ENCODE results near the gene MBD5. TPM values are rescaled to one million over a fixed set of nuclear protein-coding genes. Genes with fewer than 3 reads are reported as not detected.

MBD5 gene
- total and polyA plus RNA-seq, 2 experiments from 2014 or later = 12.1 to 23.4 TPM

DNA sequence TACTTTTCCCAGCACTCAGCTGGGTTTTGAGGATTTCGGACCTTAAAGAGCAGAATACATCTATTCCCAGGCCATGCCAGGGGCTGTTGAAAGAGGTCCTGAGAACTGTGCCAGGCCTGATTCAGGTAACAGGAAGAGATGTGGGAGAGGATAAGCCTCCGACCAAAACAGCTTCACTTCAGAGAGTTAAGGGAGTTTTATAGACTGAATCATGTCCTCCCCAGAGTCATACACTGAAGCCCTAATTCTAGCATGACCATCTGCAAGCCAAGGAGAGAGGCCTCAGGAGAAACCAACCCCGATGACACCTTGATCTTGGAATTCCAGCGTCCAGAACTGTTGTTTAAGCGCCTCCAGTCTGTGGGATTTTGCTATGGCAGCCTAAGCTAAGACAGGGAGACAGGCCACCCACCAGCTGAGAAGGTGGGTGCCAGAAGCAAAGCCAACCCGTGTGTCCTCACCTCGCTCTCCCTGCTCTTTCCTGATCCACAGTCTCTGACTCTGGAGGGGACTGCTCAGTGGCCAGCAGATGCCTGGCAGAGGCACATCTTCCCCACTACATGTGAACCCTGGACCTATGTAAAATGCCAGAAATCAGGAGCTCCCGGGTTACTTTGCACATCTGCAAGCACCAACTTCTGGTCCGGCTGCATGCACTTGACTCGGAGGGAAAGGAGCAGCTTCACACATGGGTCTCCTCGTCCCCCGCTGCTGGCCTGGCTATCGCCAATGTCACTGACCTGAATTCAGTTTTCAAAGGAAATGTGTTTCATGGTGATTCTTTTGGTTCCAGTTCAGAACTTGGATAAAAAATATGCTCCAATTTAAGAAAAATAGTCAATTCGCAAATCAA lies 506.8 kb downstream of the MBD5 start:
- H3K36me3 ChIP-seq (ENCODE audit: low read depth) = no peaks in the 10 kb centered on the region
- no peak overlapping the region for H3K4me3 ChIP-seq
- no peak overlapping the region for H2AFZ ChIP-seq
- no peak overlapping the region for H3K9ac ChIP-seq
- H3F3A ChIP-seq (ENCODE audit: insufficient read depth) = no peaks in the 10 kb centered on the region
- in situ Hi-C loops (cut with MboI) = loop anchor here (10.0 kb wide), 1 partner anchor 457 kb away; no protein-coding TSS in a partner anchor
- no peaks in the 10 kb centered on the region for H3K79me2 ChIP-seq (ENCODE audit: insufficient read depth)
- no peaks in the 10 kb centered on the region for H3K27me3 ChIP-seq (replicated peaks; ENCODE audit: insufficient read depth)
- H3K4me2 ChIP-seq (ENCODE audit: unreplicated experiment) = no peak overlapping the region
- no peak overlapping the region for H3K27ac ChIP-seq
- 76 to 77% methylated on average over 14 of the region's 14 CpGs for WGBS, 2 experiments (ENCODE audit: low coverage in 1 of 2, low lambda C conversion rate in 2 of 2, missing lambda C conversion rate in 2 of 2)
- no peaks in the 10 kb centered on the region for H4K20me1 ChIP-seq (ENCODE audit: insufficient read depth)
- peak; percentile 16 for DNase-seq
- H3K4me1 ChIP-seq (ENCODE audit: insufficient read depth) = no peaks in the 10 kb centered on the region
- no peaks in the 10 kb centered on the region for H3K9me2 ChIP-seq (ENCODE audit: insufficient read depth)
- no peaks in the 10 kb centered on the region for H3K9me3 ChIP-seq (ENCODE audit: low read depth)
- TF ChIP-seq EZH2phosphoT487 (IDR thresholded peaks at IDR 0.05; ENCODE audit: insufficient read depth, low read depth) (no peak), EZH2 (IDR thresholded peaks at IDR 0.05; ENCODE audit: insufficient read depth, poor library complexity, severe bottlenecking) (no peak)

- TF ChIP-seq EZH2phosphoT487 (IDR thresholded peaks at IDR 0.05; ENCODE audit: insufficient read depth, low read depth) (no peak), EZH2 (IDR thresholded peaks at IDR 0.05; ENCODE audit: insufficient read depth, poor library complexity, severe bottlenecking) (no peak)
- Histone ChIP-seq H3K4me1 (ENCODE audit: insufficient read depth) (no peaks in the 10 kb centered on the region), H2AFZ (no peak overlapping the region), H3K27ac (no peak overlapping the region), H3K79me2 (ENCODE audit: insufficient read depth) (no peaks in the 10 kb centered on the region), H3K9me2 (ENCODE audit: insufficient read depth) (no peaks in the 10 kb centered on the region), H3K9me3 (ENCODE audit: low read depth) (no peaks in the 10 kb centered on the region), H3K9ac (no peak overlapping the region), H3K36me3 (ENCODE audit: low read depth) (no peaks in the 10 kb centered on the region), H3K4me2 (ENCODE audit: unreplicated experiment) (no peak overlapping the region), H3F3A (ENCODE audit: insufficient read depth) (no peaks in the 10 kb centered on the region), H3K27me3 (replicated peaks; ENCODE audit: insufficient read depth) (no peaks in the 10 kb centered on the region), H3K4me3 (no peak overlapping the region), H4K20me1 (ENCODE audit: insufficient read depth) (no peaks in the 10 kb centered on the region)
- WGBS, 2 experiments (ENCODE audit: low coverage in 1 of 2, low lambda C conversion rate in 2 of 2, missing lambda C conversion rate in 2 of 2) = 72 to 80% methylated on average over 6 of the region's 6 CpGs
- in situ Hi-C loops (cut with MboI) = loop anchor here (10.0 kb wide), 1 partner anchor 456 kb away; no protein-coding TSS in a partner anchor
- no peak for DNase-seq
Measured at GRCh38 chr2:148528356-148529064, 507.6 kb downstream of the MBD5 start.

GRCh38 chr2:148529745-148530144 lies 508.9 kb downstream of the MBD5 start:
- TF ChIP-seq EZH2phosphoT487 (IDR thresholded peaks at IDR 0.05; ENCODE audit: insufficient read depth, low read depth) (no peak), EZH2 (IDR thresholded peaks at IDR 0.05; ENCODE audit: insufficient read depth, poor library complexity, severe bottlenecking) (no peak)
- Histone ChIP-seq H3K9me3 (ENCODE audit: low read depth) (no peaks in the 10 kb centered on the region), H3K36me3 (ENCODE audit: low read depth) (no peaks in the 10 kb centered on the region), H2AFZ (no peak overlapping the region), H3K4me3 (no peak overlapping the region), H3K4me1 (ENCODE audit: insufficient read depth) (no peaks in the 10 kb centered on the region), H3K79me2 (ENCODE audit: insufficient read depth) (no peaks in the 10 kb centered on the region), H3K4me2 (ENCODE audit: unreplicated experiment) (no peak overlapping the region), H3K9ac (no peak overlapping the region), H3K27ac (no peak overlapping the region), H3K9me2 (ENCODE audit: insufficient read depth) (no peaks in the 10 kb centered on the region), H3K27me3 (replicated peaks; ENCODE audit: insufficient read depth) (0 out of 2 replicates have a peak, but pooled peaks cover 3% of the 10 kb centered on the region), H4K20me1 (ENCODE audit: insufficient read depth) (no peaks in the 10 kb centered on the region), H3F3A (ENCODE audit: insufficient read depth) (no peaks in the 10 kb centered on the region)
- in situ Hi-C loops (cut with MboI) = loop anchor here (10.0 kb wide), 1 partner anchor 455 kb away; no protein-coding TSS in a partner anchor
- 62 to 64% methylated on average over 8 of the region's 8 CpGs for WGBS, 2 experiments (ENCODE audit: low coverage in 1 of 2, low lambda C conversion rate in 2 of 2, missing lambda C conversion rate in 2 of 2)
- no peak for DNase-seq

DNA sequence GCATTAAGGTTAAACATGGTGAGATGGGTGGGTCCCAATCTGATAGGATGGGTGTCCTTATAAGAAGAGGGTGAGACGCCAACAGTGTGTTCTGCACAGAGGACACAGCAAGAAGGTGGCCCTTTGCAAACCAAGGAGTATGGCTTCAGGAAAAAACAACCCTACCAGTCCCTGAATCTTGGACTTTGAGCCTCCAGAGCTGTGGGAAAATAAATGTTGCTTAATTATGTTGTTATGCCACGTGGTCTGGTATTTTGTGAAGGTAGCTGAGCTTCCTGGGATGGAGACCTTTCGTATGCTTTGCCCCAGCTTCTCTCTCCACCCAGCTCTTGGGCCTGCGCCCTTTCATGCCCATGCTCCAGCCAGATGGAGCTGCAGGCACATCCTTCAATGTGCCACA lies 509.5 kb downstream of the MBD5 start:
- no peak overlapping the region for H2AFZ ChIP-seq
- in situ Hi-C loops (cut with MboI) = no loop called here
- H3F3A ChIP-seq (ENCODE audit: insufficient read depth) = no peaks in the 10 kb centered on the region
- H3K9ac ChIP-seq = no peak overlapping the region
- WGBS, 2 experiments (ENCODE audit: low coverage in 1 of 2, low lambda C conversion rate in 2 of 2, missing lambda C conversion rate in 2 of 2) = 47 to 53% methylated on average over 4 of the region's 4 CpGs
- H3K4me3 ChIP-seq = no peak overlapping the region
- no peaks in the 10 kb centered on the region for H3K36me3 ChIP-seq (ENCODE audit: low read depth)
- H3K9me2 ChIP-seq (ENCODE audit: insufficient read depth) = no peaks in the 10 kb centered on the region
- no peaks in the 10 kb centered on the region for H3K9me3 ChIP-seq (ENCODE audit: low read depth)
- H3K27me3 ChIP-seq (replicated peaks; ENCODE audit: insufficient read depth) = 0 out of 2 replicates have a peak, but pooled peaks cover 4% of the 10 kb centered on the region
- no peaks in the 10 kb centered on the region for H3K4me1 ChIP-seq (ENCODE audit: insufficient read depth)
- no peaks in the 10 kb centered on the region for H3K79me2 ChIP-seq (ENCODE audit: insufficient read depth)
- DNase-seq = no peak
- no peaks in the 10 kb centered on the region for H4K20me1 ChIP-seq (ENCODE audit: insufficient read depth)
- TF ChIP-seq EZH2phosphoT487 (IDR thresholded peaks at IDR 0.05; ENCODE audit: insufficient read depth, low read depth) (no peak), EZH2 (IDR thresholded peaks at IDR 0.05; ENCODE audit: insufficient read depth, poor library complexity, severe bottlenecking) (no peak)
- H3K27ac ChIP-seq = no peak overlapping the region
- H3K4me2 ChIP-seq (ENCODE audit: unreplicated experiment) = no peak overlapping the region
